ENCODE results near the gene IL18R1.

IL18R1 gene

GRCh38 chr2:102391565-102391964 lies 36.0 kb downstream of the IL18R1 start:
- Histone ChIP-seq H3K9me2 (replicated peaks; ENCODE audit: control insufficient read depth, low read length) (no peaks in the 10 kb centered on the region), H3F3A (ENCODE audit: control insufficient read depth, insufficient read depth) (no peaks in the 10 kb centered on the region), H3K27me3 (ENCODE audit: control insufficient read depth, low read length) (no peaks in the 10 kb centered on the region), H3K27ac (ENCODE audit: low read depth, low read length) (no peak overlapping the region), H3K36me3 (ENCODE audit: control insufficient read depth, low read length) (no peaks in the 10 kb centered on the region), H3K4me2 (ENCODE audit: low read length) (no peak overlapping the region), H3K9me3 (ENCODE audit: control insufficient read depth, insufficient read depth, low read length) (no peaks in the 10 kb centered on the region), H3K79me2 (ENCODE audit: control insufficient read depth, low read length) (no peaks in the 10 kb centered on the region), H4K20me1 (ENCODE audit: control insufficient read depth, insufficient read depth, low read depth, low read length) (no peaks in the 10 kb centered on the region), H3K4me3 (ENCODE audit: low read length) (no peak overlapping the region), H3K4me1 (ENCODE audit: control insufficient read depth, low read length) (no peaks in the 10 kb centered on the region)
- TF ChIP-seq CTCF (IDR thresholded peaks at IDR 0.05; ENCODE audit: low read depth, low read length, poor library complexity, severe bottlenecking) (no peak), EZH2phosphoT487 (IDR thresholded peaks at IDR 0.05; ENCODE audit: borderline replicate concordance, low read length) (no peak)

- TF ChIP-seq EZH2phosphoT487 (IDR thresholded peaks at IDR 0.05; ENCODE audit: borderline replicate concordance, low read length): no peak
- no peak for TF ChIP-seq CTCF (IDR thresholded peaks at IDR 0.05; ENCODE audit: low read depth, low read length, poor library complexity, severe bottlenecking)
- Histone ChIP-seq H4K20me1 (ENCODE audit: control insufficient read depth, insufficient read depth, low read depth, low read length) (no peaks in the 10 kb centered on the region), H3K9me3 (ENCODE audit: control insufficient read depth, insufficient read depth, low read length) (no peaks in the 10 kb centered on the region), H3K79me2 (ENCODE audit: control insufficient read depth, low read length) (no peaks in the 10 kb centered on the region), H3K27ac (ENCODE audit: low read depth, low read length) (no peak overlapping the region), H3K4me1 (ENCODE audit: control insufficient read depth, low read length) (no peaks in the 10 kb centered on the region), H3K27me3 (ENCODE audit: control insufficient read depth, low read length) (no peaks in the 10 kb centered on the region), H3K4me3 (ENCODE audit: low read length) (no peak overlapping the region), H3K4me2 (ENCODE audit: low read length) (no peak overlapping the region), H3F3A (ENCODE audit: control insufficient read depth, insufficient read depth) (no peaks in the 10 kb centered on the region), H3K36me3 (ENCODE audit: control insufficient read depth, low read length) (no peaks in the 10 kb centered on the region), H3K9me2 (replicated peaks; ENCODE audit: control insufficient read depth, low read length) (no peaks in the 10 kb centered on the region)
Measured at GRCh38 chr2:102392096-102392495, 36.5 kb downstream of the IL18R1 start.

GRCh38 chr2:102392942-102393341 lies 37.3 kb downstream of the IL18R1 start:
- H3K4me1 ChIP-seq (ENCODE audit: control insufficient read depth, low read length): no peaks in the 10 kb centered on the region

More at GRCh38 chr2:102392942-102393341, 37.3 kb downstream of the IL18R1 start:
- no peaks in the 10 kb centered on the region for H3K36me3 ChIP-seq (ENCODE audit: control insufficient read depth, low read length)
- TF ChIP-seq EZH2phosphoT487 (IDR thresholded peaks at IDR 0.05; ENCODE audit: borderline replicate concordance, low read length) (no peak), CTCF (IDR thresholded peaks at IDR 0.05; ENCODE audit: low read depth, low read length, poor library complexity, severe bottlenecking) (no peak)
- no peaks in the 10 kb centered on the region for H4K20me1 ChIP-seq (ENCODE audit: control insufficient read depth, insufficient read depth, low read depth, low read length)
- H3K9me3 ChIP-seq (ENCODE audit: control insufficient read depth, insufficient read depth, low read length): no peaks in the 10 kb centered on the region
- no peaks in the 10 kb centered on the region for H3F3A ChIP-seq (ENCODE audit: control insufficient read depth, insufficient read depth)
- no peak overlapping the region for H3K27ac ChIP-seq (ENCODE audit: low read depth, low read length)
- H3K4me3 ChIP-seq (ENCODE audit: low read length): no peak overlapping the region
- H3K79me2 ChIP-seq (ENCODE audit: control insufficient read depth, low read length): no peaks in the 10 kb centered on the region
- H3K4me2 ChIP-seq (ENCODE audit: low read length): no peak overlapping the region
- H3K9me2 ChIP-seq (replicated peaks; ENCODE audit: control insufficient read depth, low read length): no peaks in the 10 kb centered on the region
- no peaks in the 10 kb centered on the region for H3K27me3 ChIP-seq (ENCODE audit: control insufficient read depth, low read length)
